HG02642 (cell line): Measurements from ENCODE around the gene CNTN5.

Experiments
- ATAC-seq: cut with Tn5 transposase; IDR thresholded peaks from one replicate; pipeline ENCODE4 v1.9.1; 2021; ENCODE audit warnings: mild to moderate bottlenecking; ENCODE audit not compliant: unreplicated experiment, poor library complexity

The CNTN5 gene

DNA sequence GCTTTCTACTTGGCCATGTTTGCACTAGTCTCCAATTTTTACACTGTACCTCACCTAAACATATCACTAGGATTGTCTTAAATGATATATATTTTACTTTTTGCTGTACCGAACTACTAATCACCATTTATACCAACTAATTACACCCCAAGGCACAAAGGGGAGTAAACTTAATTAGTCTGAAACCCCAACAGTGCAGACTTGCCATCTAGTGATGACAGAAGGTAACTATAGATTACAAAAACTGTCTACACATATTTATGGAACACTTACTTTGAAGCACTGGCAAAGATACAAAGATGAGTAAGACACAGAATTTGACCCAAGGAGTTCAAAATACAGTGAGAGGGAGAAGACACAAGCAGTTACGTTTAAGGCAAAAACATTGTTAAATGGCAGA is 139.7 kb downstream of the CNTN5 start:
- no peak for ATAC-seq

DNA sequence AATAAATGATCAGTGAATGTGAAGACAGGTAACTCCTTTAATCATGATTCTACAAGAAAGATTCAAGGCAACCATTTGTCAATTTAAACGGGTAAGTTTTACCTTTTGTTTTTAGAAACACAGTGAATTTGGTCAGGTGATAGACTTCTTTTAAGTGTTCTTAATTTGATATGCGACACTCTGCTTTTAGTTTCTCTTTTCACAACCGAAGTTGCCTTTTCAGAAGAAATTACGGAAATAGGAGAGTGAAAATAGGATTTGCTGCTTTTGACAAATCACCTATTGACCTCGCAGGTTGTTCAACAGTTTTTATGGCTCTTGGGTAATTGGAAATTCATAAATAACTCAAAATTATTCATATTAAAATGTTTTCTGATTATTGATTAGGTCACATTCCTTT is 142.1 kb downstream of the CNTN5 start:
- no peak for ATAC-seq

DNA sequence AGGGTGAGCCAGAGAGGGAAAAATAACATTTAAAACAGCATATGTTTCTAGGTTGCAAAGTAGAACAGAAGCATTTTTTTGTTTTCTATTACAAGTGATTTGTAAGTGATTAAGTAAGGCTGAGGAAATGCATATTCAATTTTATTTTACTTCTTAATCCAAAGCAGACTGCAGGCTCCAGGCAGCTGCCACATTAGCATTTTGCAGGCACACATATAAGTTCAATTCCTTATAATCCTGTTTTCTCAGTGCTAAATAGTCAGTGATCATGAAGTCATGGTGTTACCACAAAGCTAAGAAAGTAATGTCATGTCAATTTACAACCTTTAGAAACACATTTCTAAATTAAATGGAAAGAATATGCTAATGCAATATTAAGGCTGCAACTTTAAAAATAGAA is 149.8 kb downstream of the CNTN5 start:
- ATAC-seq = no peak

DNA sequence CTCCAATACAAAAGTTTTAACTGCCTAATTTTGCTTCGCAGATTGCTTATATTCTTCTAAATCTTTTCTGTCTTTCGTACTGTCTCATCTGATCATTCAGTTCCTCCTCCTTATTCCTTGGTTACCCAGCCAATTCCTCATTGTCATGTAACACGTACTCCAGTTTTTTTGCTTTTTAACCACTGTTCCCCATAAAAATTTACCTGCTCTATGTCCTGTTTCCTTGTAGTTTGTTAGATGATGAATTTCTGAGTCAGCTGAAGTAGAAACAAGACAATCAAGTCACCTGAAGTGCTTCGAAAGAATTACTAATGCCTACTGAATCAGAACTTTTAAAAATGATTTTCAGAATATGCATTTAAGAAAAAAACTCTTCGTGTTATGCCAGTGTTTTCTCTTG is 150.6 kb downstream of the CNTN5 start:
- ATAC-seq = no peak

DNA sequence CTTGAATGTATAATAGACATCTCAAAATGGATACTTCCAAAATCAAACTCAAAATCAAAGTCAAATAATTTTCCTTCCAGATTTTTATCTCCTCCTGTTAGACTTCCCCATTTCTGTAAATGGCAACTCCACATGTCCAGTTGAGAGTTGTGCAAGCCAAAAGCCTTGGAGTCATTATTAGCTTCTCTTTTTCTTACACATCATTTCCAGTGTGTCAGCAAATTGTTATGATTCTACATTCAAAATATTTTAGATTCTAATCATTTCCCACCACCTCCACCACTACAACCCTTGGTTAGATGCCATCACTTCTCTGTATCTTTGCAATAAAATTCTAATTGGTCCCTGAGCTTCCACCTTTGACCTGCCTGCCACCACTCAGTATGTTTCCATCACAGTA is 155.7 kb downstream of the CNTN5 start:
- no peak for ATAC-seq

DNA sequence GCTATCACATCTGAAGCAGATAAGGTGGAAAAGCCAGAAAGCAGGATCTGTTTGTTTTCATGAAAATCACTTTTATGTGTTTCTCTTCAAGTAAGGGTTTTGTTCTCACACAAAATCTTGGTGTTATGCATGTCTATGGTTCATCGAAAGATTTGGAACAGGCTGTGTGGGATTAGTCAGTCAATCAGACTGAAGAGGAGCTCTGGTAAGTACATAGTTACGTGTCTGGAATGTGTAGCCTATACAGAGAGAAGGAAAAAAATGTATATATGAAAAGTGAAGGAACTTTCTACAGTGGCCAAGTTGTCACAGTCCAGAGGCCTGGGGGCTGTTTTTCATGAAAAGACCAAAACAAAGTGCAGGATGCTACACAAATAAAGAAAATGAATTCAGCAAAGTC is 156.7 kb downstream of the CNTN5 start:
- ATAC-seq = no peak

DNA sequence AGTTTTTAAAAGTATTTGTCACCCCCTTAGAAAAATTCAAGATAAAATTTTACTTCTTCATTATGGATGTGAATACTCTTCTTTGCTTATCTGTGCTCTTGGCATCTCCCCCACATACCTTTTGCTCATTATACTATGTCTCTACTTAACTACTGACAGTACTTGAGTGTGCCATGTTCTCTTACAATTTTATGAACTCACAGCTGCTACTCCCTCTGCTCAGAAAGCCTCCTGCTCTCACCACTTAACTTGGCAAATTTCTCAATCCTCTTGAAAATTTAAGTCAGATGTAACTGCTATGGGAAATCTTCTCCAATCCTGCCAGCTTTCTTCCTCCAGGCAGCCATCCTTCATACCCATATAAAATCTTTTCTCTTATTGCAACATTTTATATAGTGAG is 163.4 kb downstream of the CNTN5 start:
- no peak for ATAC-seq

DNA sequence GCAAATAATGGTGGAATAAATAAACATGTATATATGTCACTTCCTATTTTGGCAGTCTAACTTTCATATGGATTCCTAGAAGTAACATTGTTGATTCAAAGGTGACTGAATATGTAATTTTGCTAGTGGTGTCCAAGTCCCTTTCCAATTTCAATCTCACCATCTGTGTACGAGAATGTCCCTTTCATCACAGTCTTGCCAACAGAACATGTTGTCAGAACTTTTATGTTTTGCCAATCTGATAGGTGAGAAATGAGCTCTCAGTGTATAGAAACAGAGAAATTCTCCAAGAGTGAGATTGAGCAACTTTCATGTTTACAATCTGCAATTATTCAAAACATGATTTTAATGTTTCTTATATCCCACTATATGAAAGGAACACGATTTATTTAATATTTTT is 167.5 kb downstream of the CNTN5 start:
- ATAC-seq = no peak

DNA sequence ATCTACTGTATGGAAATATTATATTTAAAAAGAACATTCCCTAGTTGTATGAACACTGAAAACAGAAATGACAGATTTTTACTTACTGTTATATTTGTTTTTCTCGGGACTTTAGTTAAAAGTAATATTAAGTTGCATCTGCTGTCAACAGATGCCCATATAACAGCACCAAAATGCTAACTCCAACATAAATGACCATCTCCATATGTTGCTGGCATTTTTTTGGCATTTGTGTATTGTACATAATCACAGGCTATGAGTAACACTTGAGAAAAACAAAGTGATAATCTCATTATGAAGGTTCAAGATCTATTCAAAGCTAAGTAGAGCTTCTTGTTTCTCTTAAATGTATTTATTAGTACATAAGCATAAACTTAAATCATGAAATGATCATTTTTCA is 172.0 kb downstream of the CNTN5 start:
- ATAC-seq = no peak

DNA sequence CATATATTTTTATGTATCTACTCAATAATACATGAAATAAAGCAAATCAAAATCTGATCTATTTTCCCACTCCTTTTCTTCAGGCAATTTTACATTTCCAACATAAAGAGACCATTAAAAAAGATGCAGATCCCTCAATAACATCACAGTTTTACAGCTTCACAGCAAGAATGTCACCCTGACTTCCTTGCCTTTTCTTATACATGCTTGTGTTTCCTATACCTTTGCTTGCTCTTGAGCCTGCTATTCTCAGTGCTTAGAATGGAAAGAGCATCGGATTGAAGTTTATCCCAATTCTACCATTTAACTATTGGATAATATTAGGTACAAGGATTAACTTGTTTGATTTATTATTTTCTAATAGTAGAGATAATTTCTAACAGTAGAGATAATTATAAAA is 176.7 kb downstream of the CNTN5 start:
- no peak for ATAC-seq

DNA sequence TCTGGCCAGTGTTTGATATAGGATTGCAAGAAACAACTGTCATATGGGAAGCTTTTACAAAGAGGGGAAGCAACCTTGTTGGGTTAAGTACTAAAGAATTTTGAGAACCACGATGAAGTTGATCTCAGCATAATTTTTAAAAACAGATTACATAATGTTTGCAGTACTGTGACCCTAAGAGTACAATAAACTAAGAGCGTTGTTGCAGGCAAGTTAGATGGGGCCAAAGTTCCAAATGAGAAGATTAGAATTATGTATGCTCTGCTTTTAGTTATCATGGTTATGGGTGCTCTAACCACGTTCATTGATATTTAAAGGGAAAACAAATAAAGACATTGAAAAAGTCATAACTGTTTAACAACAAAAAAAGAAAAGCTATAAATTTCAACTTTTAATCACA is 177.5 kb downstream of the CNTN5 start:
- no peak for ATAC-seq

DNA sequence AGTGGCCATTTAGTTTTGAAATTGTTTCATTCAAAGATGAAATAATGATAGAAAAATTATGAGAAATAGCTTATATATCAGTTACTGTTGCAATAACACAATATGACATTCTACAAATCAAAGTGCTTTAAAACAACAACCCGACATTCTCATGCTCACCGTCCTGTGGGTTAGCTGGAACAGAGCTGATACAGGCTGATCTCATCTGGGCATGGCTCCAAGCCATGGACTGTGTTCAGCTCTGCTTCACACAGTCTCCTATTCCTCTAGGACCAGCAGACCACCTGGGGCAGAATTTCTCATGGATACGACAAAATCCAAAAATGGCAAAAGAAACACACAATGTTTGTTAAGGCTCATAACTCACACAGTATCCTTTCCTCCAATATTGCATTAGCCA is 178.6 kb downstream of the CNTN5 start:
- no peak for ATAC-seq

DNA sequence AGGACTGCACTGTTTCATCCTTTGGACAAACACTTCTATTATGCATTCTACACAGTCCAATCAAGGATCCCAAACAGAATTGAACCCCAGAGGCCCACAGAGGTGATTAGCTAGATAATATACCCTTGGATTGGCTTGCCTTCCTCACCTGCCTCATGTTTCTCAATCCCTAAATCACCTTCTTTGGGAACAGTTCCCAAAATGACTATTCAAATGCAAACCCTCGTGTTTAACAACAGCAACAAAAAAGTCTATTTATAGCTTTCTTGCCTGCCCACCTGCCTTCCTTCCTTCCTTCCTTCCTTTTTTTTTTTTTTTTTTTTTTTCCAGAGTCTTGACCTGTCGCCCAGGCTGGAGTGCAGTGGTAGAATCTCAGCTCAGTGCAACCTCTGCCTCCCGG is 180.0 kb downstream of the CNTN5 start:
- no peak for ATAC-seq

DNA sequence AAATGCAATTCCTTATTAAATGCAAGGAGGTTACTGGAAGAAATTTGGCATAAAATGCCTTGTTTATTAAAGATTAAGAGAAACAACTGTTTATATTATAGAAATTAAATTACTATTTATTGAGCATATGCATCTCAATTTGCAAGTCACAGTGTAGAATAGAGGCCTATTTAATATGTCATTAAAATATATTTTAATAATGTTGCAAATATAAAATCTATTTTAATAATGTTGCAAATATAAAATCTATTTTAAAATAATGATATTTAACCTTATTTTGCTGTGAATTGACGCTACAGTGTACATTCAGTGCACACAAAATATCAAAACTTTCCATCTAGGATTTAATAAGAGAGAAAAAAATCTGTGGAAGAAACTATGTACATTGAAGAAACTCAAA is 188.1 kb downstream of the CNTN5 start:
- ATAC-seq = no peak

DNA sequence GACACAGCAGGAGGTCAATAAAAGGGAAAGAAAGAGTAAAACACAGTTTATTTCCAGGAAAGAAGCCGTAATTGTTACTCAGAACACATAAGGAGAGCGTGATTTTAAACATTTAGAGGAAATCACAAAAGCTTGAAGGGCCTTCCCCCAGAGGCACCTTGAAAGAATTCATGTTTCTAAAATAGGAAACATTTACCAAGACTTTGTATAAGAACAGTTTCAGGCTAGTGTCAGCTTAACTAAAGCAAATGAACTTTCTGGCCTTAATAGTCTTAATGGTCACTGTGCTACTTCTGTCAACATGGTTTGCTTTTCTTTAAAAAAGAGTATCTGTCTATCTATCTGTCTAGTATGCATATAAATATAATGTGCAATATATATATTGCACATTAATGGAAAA is 208.8 kb downstream of the CNTN5 start:
- no peak for ATAC-seq

DNA sequence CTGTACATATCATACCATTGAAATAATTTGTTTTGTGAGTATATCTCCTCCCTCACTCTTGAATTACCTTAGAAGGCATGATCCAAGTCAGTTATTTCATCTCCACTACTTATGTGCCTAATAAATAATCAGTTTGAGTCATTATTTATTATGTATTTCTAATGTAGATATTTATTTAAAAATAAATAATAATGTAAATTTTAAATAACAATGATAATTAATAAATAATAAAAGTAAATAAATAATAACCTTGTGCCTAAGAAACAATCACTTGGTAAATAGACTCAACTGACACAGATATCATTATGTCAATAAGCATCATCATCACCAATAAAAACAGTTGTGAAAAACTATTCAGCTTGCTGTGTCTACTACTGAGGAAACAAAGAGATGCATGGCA is 213.8 kb downstream of the CNTN5 start:
- no peak for ATAC-seq

DNA sequence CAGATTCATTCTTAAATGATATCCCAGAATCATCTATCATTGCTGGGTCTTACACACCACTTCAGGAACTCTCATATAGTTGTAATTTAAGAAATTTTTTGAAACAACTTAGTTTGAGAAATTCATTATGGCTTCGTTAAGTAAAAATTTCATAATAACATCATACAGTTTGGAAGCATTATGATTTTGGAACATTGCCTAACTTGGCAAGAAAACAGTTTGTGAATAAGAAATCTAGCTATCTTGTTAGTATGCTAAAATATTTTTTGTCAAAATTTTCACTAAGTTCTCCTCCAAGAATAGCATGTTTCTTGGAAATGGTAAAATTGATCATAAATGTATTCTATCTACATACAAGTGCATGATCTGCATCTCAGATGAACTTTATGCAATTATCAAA is 217.7 kb downstream of the CNTN5 start:
- no peak for ATAC-seq

DNA sequence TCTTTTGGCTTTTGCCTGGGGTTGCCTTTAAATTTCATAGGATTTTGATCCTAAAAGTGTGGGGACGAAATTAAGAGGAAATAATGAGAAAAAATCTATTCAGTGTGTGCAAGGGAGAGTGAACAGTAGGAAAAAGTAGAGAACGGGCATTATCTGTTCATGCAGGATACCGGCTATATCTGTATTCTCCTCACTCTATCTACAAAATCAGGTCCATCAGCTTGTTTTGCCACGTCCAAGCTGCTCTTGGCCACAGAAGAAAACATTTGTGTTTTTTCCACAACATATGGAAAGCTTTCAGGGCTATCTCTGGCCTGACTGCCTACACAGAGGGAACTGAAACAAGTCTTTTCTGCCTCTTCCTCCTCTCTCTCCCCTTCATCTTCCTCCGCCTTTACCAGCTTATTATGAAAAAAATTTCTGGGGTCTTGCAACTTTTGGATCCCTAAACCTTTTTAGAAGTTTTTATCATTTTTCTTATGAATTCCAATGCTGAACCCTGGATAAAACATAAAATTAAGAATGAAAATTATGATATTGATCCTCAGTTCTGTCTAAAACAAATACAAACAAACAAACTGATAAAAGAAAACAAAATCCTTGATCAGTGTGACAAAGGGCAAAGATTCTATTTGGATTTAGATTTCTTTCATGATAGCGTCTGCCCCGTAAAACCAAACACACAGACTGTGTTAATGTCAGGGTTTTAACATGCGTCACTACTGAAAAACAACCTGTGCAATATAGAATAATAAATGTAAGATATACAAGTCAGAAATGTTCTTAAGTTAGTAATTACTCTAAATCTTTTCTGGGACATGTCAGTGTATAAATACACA is 219.7 kb downstream of the CNTN5 start:
- no peak for ATAC-seq

DNA sequence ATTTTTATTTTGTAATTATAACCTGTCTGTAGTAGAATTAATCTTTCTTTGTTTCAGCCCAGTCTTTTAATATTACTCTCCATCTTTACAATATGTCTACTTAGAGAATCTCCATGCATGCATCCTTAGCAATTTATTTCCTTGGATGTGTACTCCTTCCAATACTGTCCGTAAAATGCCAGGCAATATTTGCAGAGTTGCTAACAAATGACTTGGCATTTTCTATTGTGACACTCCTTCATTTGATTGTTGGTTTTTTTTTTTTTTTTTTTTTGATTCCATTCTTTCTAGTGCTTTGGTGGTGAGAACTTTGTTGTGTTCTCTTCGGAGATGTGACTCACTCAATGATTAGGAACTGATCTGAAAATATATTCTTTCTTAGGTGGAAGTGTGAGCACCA is 220.3 kb downstream of the CNTN5 start:
- ATAC-seq = no peak

DNA sequence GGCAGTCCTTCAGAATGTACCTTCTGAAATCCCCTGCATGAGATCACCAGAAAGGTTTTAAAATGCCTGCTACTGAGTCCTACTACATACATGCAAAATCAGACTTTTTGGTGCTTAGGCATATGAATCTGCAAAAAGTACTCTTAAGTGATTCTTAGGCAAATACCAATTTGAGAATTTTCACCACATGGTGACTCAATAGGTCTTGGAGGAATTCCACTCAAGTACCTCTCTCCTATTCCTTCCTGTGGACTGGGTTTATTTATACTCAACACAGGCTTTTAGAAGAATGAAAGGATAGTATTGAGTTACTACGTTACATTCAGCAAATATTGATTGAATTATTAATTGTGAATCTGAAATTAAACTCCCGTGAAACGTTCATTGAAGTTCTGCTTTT is 223.9 kb downstream of the CNTN5 start:
- ATAC-seq = no peak

DNA sequence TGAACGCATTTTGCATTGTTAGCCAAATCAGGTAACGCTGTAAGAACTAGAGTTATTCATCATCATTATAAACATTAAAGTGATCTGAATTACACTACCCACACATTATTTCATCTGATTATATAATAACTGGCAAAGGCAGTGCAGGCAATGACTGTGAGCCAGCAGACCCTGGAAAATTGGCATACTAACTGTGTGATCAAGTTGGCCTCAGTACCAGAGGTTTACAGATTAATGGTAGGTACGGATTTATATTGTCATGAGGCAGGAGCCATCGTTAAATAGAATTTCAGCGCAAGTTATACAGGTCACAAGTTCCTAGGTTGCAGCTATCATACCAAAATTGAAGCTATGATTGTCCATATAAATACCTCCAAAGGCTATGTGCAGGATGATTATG is 225.4 kb downstream of the CNTN5 start:
- ATAC-seq = no peak

DNA sequence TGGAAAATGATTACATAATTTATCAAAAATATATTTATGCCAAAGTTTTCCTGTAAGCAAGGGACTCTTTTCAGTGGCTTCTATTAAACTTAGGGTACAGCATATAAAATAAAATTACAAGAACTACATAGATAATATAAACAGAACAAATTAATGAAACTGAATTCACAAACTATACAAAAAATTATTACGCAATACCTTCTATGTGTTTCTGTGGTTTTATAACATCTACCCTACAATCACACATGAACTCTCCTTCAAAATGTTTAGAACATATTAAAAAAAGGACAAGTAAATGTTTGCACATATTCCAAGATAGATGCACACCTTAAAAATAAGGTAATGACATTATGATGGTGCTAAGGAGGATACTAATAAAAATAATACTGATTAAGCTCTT is 235.9 kb downstream of the CNTN5 start:
- ATAC-seq = no peak

DNA sequence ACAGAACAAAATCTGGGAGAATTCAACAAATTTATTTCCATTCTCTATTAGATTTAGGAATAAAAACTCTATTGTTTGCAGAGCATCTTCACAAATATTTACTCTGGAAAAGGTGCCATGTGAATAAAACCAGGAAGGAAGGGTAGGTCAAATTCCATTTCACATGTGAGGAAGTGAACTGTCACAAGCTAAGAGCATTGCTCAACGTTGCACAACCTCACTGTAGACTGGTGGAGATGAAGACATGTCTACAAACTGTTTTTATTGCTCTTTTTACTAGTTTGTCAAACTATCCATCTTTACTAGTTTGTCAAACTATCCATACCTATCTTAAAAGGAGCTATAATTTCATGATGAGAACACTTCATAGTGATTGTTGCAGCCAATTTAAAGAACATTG is 236.4 kb downstream of the CNTN5 start:
- ATAC-seq = no peak
